ENCODE data around the gene ANKH.
"Not testable (repeated sequence)": the region's sequence is repeated elsewhere in the genome, so short reads cannot be mapped to it uniquely, and the experiment has no call there.

DNA sequence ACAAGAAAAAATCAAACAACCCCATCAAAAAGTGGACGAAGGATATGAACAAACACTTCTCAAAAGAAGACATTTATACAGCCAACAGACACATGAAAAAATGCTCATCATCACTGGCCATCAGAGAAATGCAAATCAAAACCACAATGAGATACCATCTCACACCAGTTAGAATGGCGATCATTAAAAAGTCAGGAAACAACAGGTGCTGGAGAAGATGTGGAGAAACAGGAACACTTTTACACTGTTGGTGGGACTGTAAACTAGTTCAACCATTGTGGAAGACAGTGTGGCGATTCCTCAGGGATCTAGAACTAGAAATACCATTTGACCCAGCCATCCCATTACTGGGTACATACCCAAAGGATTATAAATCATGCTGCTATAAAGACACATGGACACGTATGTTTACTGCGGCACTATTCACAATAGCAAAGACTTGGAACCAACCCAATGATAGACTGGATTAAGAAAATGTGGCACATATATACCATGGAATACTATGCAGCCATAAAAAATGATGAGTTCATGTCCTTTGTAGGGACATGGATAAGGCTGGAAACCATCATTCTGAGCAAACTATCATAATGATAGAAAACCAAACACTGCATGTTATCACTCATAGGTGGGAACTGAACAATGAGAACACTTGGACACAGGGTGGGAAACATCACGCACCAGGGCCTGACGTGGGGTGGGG, 34.0 kb downstream of the ANKH start:
- TF ChIP-seq, protein P1, sequence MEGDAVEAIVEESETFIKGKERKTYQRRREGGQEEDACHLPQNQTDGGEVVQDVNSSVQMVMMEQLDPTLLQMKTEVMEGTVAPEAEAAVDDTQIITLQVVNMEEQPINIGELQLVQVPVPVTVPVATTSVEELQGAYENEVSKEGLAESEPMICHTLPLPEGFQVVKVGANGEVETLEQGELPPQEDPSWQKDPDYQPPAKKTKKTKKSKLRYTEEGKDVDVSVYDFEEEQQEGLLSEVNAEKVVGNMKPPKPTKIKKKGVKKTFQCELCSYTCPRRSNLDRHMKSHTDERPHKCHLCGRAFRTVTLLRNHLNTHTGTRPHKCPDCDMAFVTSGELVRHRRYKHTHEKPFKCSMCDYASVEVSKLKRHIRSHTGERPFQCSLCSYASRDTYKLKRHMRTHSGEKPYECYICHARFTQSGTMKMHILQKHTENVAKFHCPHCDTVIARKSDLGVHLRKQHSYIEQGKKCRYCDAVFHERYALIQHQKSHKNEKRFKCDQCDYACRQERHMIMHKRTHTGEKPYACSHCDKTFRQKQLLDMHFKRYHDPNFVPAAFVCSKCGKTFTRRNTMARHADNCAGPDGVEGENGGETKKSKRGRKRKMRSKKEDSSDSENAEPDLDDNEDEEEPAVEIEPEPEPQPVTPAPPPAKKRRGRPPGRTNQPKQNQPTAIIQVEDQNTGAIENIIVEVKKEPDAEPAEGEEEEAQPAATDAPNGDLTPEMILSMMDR (IDR thresholded peaks at IDR 0.05): not testable (repeated sequence)
- TF ChIP-seq IRF2 (CRISPR knock-in tag; IDR thresholded peaks at IDR 0.05; ENCODE audit: borderline replicate concordance, low read depth); ZBTB21 (CRISPR knock-in tag; IDR thresholded peaks at IDR 0.05; ENCODE audit: borderline replicate concordance); SOX15 (CRISPR knock-in tag; IDR thresholded peaks at IDR 0.05); ELF4 (CRISPR knock-in tag; IDR thresholded peaks at IDR 0.05; ENCODE audit: low read depth); FOXP1 (CRISPR knock-in tag; IDR thresholded peaks at IDR 0.05; ENCODE audit: borderline replicate concordance); NFE2L1 (CRISPR knock-in tag; IDR thresholded peaks at IDR 0.05); TCF7 (CRISPR knock-in tag; IDR thresholded peaks at IDR 0.05; ENCODE audit: low read depth); SP1 (CRISPR knock-in tag; conservative IDR thresholded peaks at IDR 0.05); FOXK1 (CRISPR knock-in tag; IDR thresholded peaks at IDR 0.05); ATF1 (CRISPR knock-in tag; IDR thresholded peaks at IDR 0.05); CREB1 (CRISPR knock-in tag; IDR thresholded peaks at IDR 0.05): not testable (repeated sequence)
- TF ChIP-seq, protein P2, sequence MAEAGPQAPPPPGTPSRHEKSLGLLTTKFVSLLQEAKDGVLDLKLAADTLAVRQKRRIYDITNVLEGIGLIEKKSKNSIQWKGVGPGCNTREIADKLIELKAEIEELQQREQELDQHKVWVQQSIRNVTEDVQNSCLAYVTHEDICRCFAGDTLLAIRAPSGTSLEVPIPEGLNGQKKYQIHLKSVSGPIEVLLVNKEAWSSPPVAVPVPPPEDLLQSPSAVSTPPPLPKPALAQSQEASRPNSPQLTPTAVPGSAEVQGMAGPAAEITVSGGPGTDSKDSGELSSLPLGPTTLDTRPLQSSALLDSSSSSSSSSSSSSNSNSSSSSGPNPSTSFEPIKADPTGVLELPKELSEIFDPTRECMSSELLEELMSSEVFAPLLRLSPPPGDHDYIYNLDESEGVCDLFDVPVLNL (CRISPR knock-in tag; IDR thresholded peaks at IDR 0.05; ENCODE audit: borderline replicate concordance, low read depth): not testable (repeated sequence)
- TF ChIP-seq, protein P3, sequence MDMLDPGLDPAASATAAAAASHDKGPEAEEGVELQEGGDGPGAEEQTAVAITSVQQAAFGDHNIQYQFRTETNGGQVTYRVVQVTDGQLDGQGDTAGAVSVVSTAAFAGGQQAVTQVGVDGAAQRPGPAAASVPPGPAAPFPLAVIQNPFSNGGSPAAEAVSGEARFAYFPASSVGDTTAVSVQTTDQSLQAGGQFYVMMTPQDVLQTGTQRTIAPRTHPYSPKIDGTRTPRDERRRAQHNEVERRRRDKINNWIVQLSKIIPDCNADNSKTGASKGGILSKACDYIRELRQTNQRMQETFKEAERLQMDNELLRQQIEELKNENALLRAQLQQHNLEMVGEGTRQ (CRISPR knock-in tag; IDR thresholded peaks at IDR 0.05): not testable (repeated sequence)
